Nephron progenitor cell (in vitro differentiated cells): ENCODE measurements around the gene GAS7.
"Not testable (repeated sequence)": the region's sequence is repeated elsewhere in the genome, so short reads cannot be mapped to it uniquely, and the experiment has no call there.

Experiments
- DNase-seq: peaks from one replicate; pipeline ENCODE4 v3.0.0; 2021
- H3K27ac Mint-ChIP-seq: 2 replicates; pipeline ENCODE4 v1.8.0; 2021; ENCODE audit warnings: mild to moderate bottlenecking, moderate library complexity, mixed read lengths
- H3K27me3 Mint-ChIP-seq: 2 replicates; pipeline ENCODE4 v1.8.0; 2021; ENCODE audit warnings: mild to moderate bottlenecking, low read depth, mixed read lengths; ENCODE audit not compliant: poor library complexity
- H3K36me3 Mint-ChIP-seq: 2 replicates; pipeline ENCODE4 v1.8.0; 2021; ENCODE audit warnings: low read depth, mixed read lengths
- H3K4me1 Mint-ChIP-seq: 2 replicates; pipeline ENCODE4 v1.8.0; 2021; ENCODE audit warnings: mixed read lengths
- H3K4me3 Mint-ChIP-seq: 2 replicates; pipeline ENCODE4 v1.8.0; 2021; ENCODE audit warnings: mild to moderate bottlenecking, moderate library complexity, mixed read lengths
- H3K9me3 Mint-ChIP-seq: 2 replicates; pipeline ENCODE4 v1.8.0; 2021; ENCODE audit warnings: mild to moderate bottlenecking, moderate library complexity, mixed read lengths
- TF ChIP-seq, protein P1 (sequence below): fragments of 200-600 bp; sonication (generic); IDR thresholded peaks from 2 replicates; pipeline ENCODE4 v1.5.0; 2021; ENCODE audit warnings: antibody characterized with exemption

The GAS7 gene

DNA sequence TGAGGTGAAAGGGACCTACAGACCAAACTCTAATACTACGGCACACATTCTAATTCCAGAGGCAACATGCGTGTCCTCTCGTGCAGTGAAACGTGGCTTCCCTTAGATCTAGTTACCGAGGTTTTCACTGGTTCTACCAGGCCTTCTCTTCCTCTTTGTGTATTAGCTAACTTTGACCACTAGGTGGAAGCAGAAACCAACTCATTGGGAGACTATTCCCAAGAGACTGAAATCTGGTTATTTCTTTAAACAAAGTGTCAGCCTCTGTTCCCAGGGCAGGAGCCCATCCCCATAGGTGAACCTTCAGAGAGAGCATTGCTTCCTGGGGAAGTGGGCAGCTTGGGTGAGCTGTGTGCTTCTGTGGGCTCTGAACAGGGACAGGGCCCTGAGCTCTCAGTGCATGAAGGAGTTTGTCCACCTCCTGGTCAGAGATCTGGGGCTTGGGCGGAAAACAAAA, 273.6 kb downstream of the GAS7 start:
- Mint-ChIP-seq H3K9me3 (peaks cover 5% of the 10 kb centered on the region), H3K27ac (no peak overlapping the region), H3K4me3 (no peak overlapping the region), H3K27me3 (peaks cover 6% of the 10 kb centered on the region), H3K4me1 (peaks cover 48% of the 10 kb centered on the region), H3K36me3 (no peaks in the 10 kb centered on the region)
- TF ChIP-seq, protein P1, sequence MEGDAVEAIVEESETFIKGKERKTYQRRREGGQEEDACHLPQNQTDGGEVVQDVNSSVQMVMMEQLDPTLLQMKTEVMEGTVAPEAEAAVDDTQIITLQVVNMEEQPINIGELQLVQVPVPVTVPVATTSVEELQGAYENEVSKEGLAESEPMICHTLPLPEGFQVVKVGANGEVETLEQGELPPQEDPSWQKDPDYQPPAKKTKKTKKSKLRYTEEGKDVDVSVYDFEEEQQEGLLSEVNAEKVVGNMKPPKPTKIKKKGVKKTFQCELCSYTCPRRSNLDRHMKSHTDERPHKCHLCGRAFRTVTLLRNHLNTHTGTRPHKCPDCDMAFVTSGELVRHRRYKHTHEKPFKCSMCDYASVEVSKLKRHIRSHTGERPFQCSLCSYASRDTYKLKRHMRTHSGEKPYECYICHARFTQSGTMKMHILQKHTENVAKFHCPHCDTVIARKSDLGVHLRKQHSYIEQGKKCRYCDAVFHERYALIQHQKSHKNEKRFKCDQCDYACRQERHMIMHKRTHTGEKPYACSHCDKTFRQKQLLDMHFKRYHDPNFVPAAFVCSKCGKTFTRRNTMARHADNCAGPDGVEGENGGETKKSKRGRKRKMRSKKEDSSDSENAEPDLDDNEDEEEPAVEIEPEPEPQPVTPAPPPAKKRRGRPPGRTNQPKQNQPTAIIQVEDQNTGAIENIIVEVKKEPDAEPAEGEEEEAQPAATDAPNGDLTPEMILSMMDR = peak; percentile 86
- peak; percentile 45 for DNase-seq

DNA sequence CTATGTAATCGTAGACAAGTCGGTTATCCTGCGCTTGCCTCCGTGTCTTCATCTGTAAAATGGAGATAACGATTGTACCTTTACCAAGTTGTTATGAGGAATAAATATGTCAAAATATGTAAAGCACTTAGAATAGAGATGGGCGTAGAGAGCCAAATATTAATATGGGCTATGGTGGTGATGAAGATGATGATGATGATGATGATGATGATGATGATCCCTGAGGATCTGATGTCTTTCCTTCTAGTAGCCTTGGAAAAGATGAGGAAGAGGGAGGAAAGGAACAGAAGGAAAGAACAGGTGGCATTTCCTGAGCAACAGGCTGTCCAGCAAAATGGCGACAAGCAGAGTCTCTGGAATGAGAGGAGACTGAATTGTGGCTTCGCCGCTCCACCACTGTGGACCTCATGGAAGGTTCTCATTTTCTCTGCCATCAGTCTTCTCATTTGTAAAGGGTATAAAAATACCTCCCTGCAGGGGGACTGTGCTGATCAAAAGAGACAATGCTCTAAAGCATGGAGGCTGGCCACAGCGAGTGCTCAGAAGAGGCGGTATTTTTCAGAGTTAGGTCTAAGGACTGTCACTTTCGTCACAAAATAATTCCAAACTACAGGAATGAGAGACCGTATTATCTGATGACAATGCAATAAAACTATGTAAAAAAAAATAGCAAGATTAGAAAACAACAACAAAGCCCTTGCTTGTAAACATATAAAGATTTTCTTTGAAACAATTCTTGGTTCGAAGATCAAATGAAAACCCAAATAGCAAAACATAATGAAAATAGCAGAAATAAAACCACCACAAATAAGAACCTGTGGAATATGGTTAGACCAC, 276.2 kb downstream of the GAS7 start:
- TF ChIP-seq, protein P1 = no peak
- H3K4me3 Mint-ChIP-seq = no peak overlapping the region
- no peak overlapping the region for H3K27ac Mint-ChIP-seq
- no peaks in the 10 kb centered on the region for H3K36me3 Mint-ChIP-seq
- H3K9me3 Mint-ChIP-seq = peaks cover 5% of the 10 kb centered on the region
- no peak for DNase-seq
- H3K4me1 Mint-ChIP-seq = peaks cover 37% of the 10 kb centered on the region
- peaks cover 3% of the 10 kb centered on the region for H3K27me3 Mint-ChIP-seq

DNA sequence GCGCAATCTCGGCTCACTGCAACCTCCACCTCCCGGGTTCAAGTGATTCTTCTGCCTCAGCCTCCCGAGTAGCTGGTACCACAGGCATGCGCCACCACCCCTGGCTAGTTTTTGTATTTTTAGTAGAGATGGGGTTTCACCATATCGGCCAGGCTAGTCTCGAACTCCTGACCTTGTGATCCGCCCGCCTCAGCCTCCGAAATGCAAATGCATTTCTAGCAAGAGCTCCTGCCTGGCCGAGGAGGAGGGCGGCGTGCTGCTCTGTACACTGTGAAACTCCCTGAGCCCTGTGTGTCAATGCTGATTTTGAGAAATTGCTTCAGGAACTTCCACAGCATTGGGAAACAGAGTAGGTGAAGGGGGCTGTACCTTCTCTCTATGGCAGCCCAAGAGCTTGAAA, 277.2 kb downstream of the GAS7 start:
- DNase-seq, H3K36me3 Mint-ChIP-seq, H3K27ac Mint-ChIP-seq, H3K9me3 Mint-ChIP-seq, H3K27me3 Mint-ChIP-seq, H3K4me3 Mint-ChIP-seq: not testable (repeated sequence)
- peaks cover 33% of the 10 kb centered on the region for H3K4me1 Mint-ChIP-seq

DNA sequence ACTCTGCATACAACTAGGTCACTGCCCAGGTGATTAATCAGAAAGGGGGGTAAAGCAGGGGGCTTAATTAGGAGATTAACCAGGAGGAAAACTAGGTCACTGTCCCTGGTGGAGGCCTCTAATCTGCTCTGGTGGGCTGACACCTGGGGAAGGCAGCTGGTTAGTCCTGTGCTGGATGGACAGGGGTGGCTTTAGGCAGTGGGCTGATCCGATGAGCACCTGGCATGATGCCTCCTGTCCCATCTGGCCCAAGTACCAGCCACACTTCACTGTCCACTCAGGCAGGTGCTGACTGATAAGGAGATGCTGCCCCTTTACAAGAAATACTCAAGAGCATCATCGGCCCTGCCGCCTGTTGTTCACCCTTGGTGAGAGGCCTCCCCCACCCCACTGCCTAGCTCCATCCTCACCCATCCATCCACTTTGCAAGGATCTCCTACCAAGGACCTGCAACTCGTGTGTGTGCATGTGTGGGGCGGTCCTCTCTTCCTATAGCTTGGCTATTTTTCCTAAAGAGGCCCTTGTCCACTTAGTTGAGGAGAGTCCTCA, 279.5 kb downstream of the GAS7 start:
- Mint-ChIP-seq H3K9me3 (peaks cover 5% of the 10 kb centered on the region), H3K27me3 (peaks cover 7% of the 10 kb centered on the region), H3K36me3 (no peaks in the 10 kb centered on the region), H3K27ac (no peak overlapping the region), H3K4me1 (peaks cover 15% of the 10 kb centered on the region), H3K4me3 (no peak overlapping the region)
- TF ChIP-seq, protein P1 = no peak
- no peak for DNase-seq

DNA sequence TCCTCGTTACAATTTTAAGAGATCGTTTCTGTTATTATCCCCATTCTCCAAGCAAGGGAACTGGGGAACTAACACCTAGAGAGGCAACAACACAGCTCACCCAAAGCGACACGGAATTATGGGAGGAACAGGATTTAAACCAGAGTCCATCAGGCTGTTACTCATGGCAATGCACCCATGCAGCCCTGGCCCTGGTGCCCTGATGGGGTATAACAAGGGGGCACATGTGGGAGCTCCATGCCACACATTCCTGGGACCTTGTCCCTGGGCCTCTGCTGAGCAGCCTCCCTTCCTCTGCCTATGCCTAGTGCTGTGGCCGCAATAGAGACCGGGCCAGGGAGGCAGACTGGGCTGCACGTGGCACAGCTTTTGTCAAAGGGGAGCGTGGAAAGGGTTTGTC, 280.1 kb downstream of the GAS7 start:
- no peak for DNase-seq
- peaks cover 7% of the 10 kb centered on the region for H3K27me3 Mint-ChIP-seq
- TF ChIP-seq, protein P1 = no peak
- peaks cover 15% of the 10 kb centered on the region for H3K4me1 Mint-ChIP-seq
- no peak overlapping the region for H3K27ac Mint-ChIP-seq
- no peaks in the 10 kb centered on the region for H3K36me3 Mint-ChIP-seq
- H3K4me3 Mint-ChIP-seq = no peak overlapping the region
- H3K9me3 Mint-ChIP-seq = peaks cover 5% of the 10 kb centered on the region

DNA sequence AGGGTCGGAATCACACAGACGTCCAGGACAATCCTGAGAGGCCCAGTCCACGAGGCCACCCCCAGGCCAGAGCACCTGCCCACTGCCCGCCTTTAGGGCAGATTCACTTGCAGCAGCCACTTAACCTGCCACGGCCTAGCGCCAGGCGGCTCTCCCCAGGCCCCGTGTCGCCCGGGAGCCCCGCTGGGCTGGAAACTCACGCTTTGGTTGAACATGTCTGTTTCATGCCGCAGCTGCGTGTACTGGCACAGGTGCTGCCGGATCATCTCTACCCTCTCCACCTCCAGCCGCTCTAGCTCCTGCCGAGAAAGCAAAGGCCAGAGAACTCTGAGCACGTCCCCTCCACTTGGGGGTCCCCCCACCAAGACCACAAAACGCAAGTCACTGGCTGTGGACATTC, 280.6 kb downstream of the GAS7 start:
- Mint-ChIP-seq H3K4me3 (no peak overlapping the region), H3K4me1 (peaks cover 16% of the 10 kb centered on the region), H3K36me3 (no peaks in the 10 kb centered on the region), H3K9me3 (peaks cover 5% of the 10 kb centered on the region), H3K27ac (no peak overlapping the region), H3K27me3 (peaks cover 7% of the 10 kb centered on the region)
- TF ChIP-seq, protein P1 = no peak
- no peak for DNase-seq
